Keratinocyte (primary cell): ENCODE measurements around the gene C9orf43. TPM values are rescaled to one million over a fixed set of nuclear protein-coding genes. Genes with fewer than 3 reads are reported as not detected.

ENCODE experiments used
- DNase-seq: peaks from one replicate; pipeline ENCODE4 v3.0.0-alpha.2; 2011; ENCODE audit warnings: low read depth, missing footprints, low spot score
- FAIRE-seq: peaks from 2 replicates; lab custom pipeline; 2011; peaks lifted over from hg19 to GRCh38; lab: Jason Lieb, UNC
- H2AFZ ChIP-seq: 2 replicates; pipeline ENCODE4 v1.6.0; 2012; ENCODE audit warnings: low read length, control low read depth, inconsistent platforms; ENCODE audit not compliant: control insufficient read depth
- H3K27ac ChIP-seq: 2 replicates; pipeline ENCODE4 v1.5.1; 2011; ENCODE audit warnings: low read length; ENCODE audit not compliant: control insufficient read depth, insufficient read depth
- H3K27me3 ChIP-seq: 3 replicates; pipeline ENCODE4 v1.6.0; 2011; ENCODE audit warnings: low read length; ENCODE audit not compliant: control insufficient read depth, insufficient read depth; ENCODE audit errors: extremely low read depth
- H3K36me3 ChIP-seq, 2 experiments: 2 replicates in 1 of 2; 3 replicates in 1 of 2; pipeline ENCODE4 v1.5.1; 2011; ENCODE audit warnings: low read length in 2 of 2, mild to moderate bottlenecking in 1 of 2; ENCODE audit not compliant: control insufficient read depth in 2 of 2, insufficient read depth in 2 of 2; ENCODE audit errors: extremely low read depth in 1 of 2
- H3K4me1 ChIP-seq: 3 replicates; pipeline ENCODE4 v1.5.1; 2011; ENCODE audit warnings: low read length; ENCODE audit not compliant: control insufficient read depth, insufficient read depth; ENCODE audit errors: extremely low read depth
- H3K4me2 ChIP-seq: 3 replicates; pipeline ENCODE4 v1.6.0; 2011; ENCODE audit warnings: low read depth, low read length; ENCODE audit not compliant: control insufficient read depth, insufficient read depth; ENCODE audit errors: extremely low read depth
- H3K4me3 ChIP-seq, 3 experiments: fragments of 200-600 bp in 1 of 3; sonication (generic) in 1 of 3; 2 replicates in 2 of 3; 3 replicates in 1 of 3; pipeline ENCODE4 v1.5.1; 2011 to 2016; ENCODE audit warnings: low read length in 3 of 3, mild to moderate bottlenecking in 3 of 3, control low read depth in 2 of 3, inconsistent platforms in 1 of 3, low read depth in 1 of 3, mixed read lengths in 1 of 3, mixed run types in 1 of 3, moderate library complexity in 1 of 3; ENCODE audit not compliant: control insufficient read depth in 2 of 3, insufficient read depth in 2 of 3; ENCODE audit errors: extremely low read depth in 1 of 3
- H3K79me2 ChIP-seq: 2 replicates; pipeline ENCODE4 v1.6.0; 2012; ENCODE audit warnings: low read length; ENCODE audit not compliant: control insufficient read depth, insufficient read depth
- H3K9ac ChIP-seq: 3 replicates; pipeline ENCODE4 v1.6.0; 2011; ENCODE audit warnings: low read length; ENCODE audit not compliant: control insufficient read depth, insufficient read depth; ENCODE audit errors: extremely low read depth
- H3K9me1 ChIP-seq: 3 replicates; pipeline ENCODE4 v1.6.0; 2011; ENCODE audit warnings: low read length; ENCODE audit not compliant: control insufficient read depth, insufficient read depth; ENCODE audit errors: extremely low read depth
- H3K9me3 ChIP-seq: 2 replicates; pipeline ENCODE4 v1.5.1; 2012; ENCODE audit warnings: low read depth, low read length; ENCODE audit not compliant: control insufficient read depth
- H4K20me1 ChIP-seq: 3 replicates; pipeline ENCODE4 v1.6.0; 2011; ENCODE audit warnings: low read length; ENCODE audit not compliant: control insufficient read depth, insufficient read depth; ENCODE audit errors: extremely low read depth
- EZH2 ChIP-seq: IDR thresholded peaks from one replicate; pipeline ENCODE4 v1.6.1; 2012; ENCODE audit warnings: inconsistent platforms, mild to moderate bottlenecking, low read length, moderate library complexity
- dilution Hi-C: fragments of 300-500 bp; cut with MboI; formaldehyde crosslinking; loops from one replicate; pipeline ENCODE4 v1.7.0; 2020; ENCODE audit warnings: low sequenced_read_pairs; ENCODE audit not compliant: extremely low pct_ligation_motif_present
- polyA plus RNA-seq, 5 experiments: library from polyadenylated mRNA; depleted of rRNA in 3 of 5; stranded (reverse) in 3 of 5; stranded (forward) in 1 of 5; unstranded in 1 of 5; fragments of >200 nt; gene quantifications; 1 replicate in 1 of 5; 2 replicates in 3 of 5; 3 replicates in 1 of 5; pipeline versions ENCODE4 v1.2.1 to v1.2.3, GENCODE V29; 2011 to 2012; ENCODE audit warnings: missing spikeins in 2 of 5, low read depth in 1 of 5, low replicate concordance in 1 of 5
- TF ChIP-seq, protein P1 (sequence below), 3 experiments: IDR thresholded peaks in 1 of 3; conservative IDR thresholded peaks in 1 of 3; optimal IDR thresholded peaks in 1 of 3; 2 replicates in 2 of 3; 3 replicates in 1 of 3; pipeline versions ENCODE3 to v1.5.1; 2011; ENCODE audit warnings: low read length in 3 of 3, mild to moderate bottlenecking in 3 of 3, moderate library complexity in 2 of 3, control low read depth in 1 of 3, inconsistent platforms in 1 of 3; ENCODE audit not compliant: insufficient read depth in 2 of 3; ENCODE audit errors: extremely low read depth in 1 of 3

C9orf43 gene
- polyA plus RNA-seq, 1 donor (not counting 4 experiments of a cell fraction or from before 2014, with no cell fraction given) = 0.75 TPM

- no peak for DNase-seq
- Histone ChIP-seq H3K79me2 (no peaks in the 10 kb centered on the region), H3K9ac (no peak overlapping the region), H3K36me3 (no peaks in the 10 kb centered on the region), H2AFZ (no peak overlapping the region), H3K27me3 (no peaks in the 10 kb centered on the region), H3K4me2 (no peak overlapping the region), H3K4me3 (no peak overlapping the region), H4K20me1 (no peaks in the 10 kb centered on the region), H3K4me1 (no peaks in the 10 kb centered on the region), H3K9me1 (no peaks in the 10 kb centered on the region), H3K9me3 (no peaks in the 10 kb centered on the region), H3K27ac (no peak overlapping the region)
- TF ChIP-seq, protein P1, sequence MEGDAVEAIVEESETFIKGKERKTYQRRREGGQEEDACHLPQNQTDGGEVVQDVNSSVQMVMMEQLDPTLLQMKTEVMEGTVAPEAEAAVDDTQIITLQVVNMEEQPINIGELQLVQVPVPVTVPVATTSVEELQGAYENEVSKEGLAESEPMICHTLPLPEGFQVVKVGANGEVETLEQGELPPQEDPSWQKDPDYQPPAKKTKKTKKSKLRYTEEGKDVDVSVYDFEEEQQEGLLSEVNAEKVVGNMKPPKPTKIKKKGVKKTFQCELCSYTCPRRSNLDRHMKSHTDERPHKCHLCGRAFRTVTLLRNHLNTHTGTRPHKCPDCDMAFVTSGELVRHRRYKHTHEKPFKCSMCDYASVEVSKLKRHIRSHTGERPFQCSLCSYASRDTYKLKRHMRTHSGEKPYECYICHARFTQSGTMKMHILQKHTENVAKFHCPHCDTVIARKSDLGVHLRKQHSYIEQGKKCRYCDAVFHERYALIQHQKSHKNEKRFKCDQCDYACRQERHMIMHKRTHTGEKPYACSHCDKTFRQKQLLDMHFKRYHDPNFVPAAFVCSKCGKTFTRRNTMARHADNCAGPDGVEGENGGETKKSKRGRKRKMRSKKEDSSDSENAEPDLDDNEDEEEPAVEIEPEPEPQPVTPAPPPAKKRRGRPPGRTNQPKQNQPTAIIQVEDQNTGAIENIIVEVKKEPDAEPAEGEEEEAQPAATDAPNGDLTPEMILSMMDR (optimal IDR thresholded peaks at IDR 0.05 in 1 of 3, IDR thresholded peaks at IDR 0.05 in 1 of 3, conservative IDR thresholded peaks at IDR 0.05 in 1 of 3; ENCODE audit: extremely low read depth in 1 of 3, insufficient read depth in 2 of 3, low read length in 3 of 3) = no peak
- no peak for TF ChIP-seq EZH2
- dilution Hi-C loops = no loop called here
- no peak for FAIRE-seq
Observed at GRCh38 chr9:113449376-113449775, 38.8 kb downstream of the C9orf43 start.

GRCh38 chr9:113452113-113452605 is 41.6 kb downstream of the C9orf43 start:
- Histone ChIP-seq H3K27me3 (no peaks in the 10 kb centered on the region), H4K20me1 (no peaks in the 10 kb centered on the region), H3K36me3 (no peaks in the 10 kb centered on the region), H2AFZ (no peak overlapping the region), H3K4me2 (no peak overlapping the region), H3K4me3 (no peak overlapping the region), H3K27ac (no peak overlapping the region), H3K9ac (no peak overlapping the region), H3K9me1 (no peaks in the 10 kb centered on the region), H3K9me3 (no peaks in the 10 kb centered on the region), H3K79me2 (no peaks in the 10 kb centered on the region), H3K4me1 (peaks cover 10% of the 10 kb centered on the region)
- FAIRE-seq = no peak
- TF ChIP-seq, protein P1 (optimal IDR thresholded peaks at IDR 0.05 in 1 of 3, IDR thresholded peaks at IDR 0.05 in 1 of 3, conservative IDR thresholded peaks at IDR 0.05 in 1 of 3; ENCODE audit: extremely low read depth in 1 of 3, insufficient read depth in 2 of 3, low read length in 3 of 3) = no peak
- TF ChIP-seq EZH2 = no peak
- DNase-seq = no peak
- dilution Hi-C loops = no loop called here
